DMS53 treated with DMSO at 0.1 percent for 48 hours (cell line): Measurements from ENCODE around the gene JAKMIP1.

ENCODE experiments used
- DNase-seq: peaks from one replicate; lab custom pipeline; 2025; ENCODE audit not compliant: unreplicated experiment; lab: John Stamatoyannopoulos, UW

The JAKMIP1 gene

DNA sequence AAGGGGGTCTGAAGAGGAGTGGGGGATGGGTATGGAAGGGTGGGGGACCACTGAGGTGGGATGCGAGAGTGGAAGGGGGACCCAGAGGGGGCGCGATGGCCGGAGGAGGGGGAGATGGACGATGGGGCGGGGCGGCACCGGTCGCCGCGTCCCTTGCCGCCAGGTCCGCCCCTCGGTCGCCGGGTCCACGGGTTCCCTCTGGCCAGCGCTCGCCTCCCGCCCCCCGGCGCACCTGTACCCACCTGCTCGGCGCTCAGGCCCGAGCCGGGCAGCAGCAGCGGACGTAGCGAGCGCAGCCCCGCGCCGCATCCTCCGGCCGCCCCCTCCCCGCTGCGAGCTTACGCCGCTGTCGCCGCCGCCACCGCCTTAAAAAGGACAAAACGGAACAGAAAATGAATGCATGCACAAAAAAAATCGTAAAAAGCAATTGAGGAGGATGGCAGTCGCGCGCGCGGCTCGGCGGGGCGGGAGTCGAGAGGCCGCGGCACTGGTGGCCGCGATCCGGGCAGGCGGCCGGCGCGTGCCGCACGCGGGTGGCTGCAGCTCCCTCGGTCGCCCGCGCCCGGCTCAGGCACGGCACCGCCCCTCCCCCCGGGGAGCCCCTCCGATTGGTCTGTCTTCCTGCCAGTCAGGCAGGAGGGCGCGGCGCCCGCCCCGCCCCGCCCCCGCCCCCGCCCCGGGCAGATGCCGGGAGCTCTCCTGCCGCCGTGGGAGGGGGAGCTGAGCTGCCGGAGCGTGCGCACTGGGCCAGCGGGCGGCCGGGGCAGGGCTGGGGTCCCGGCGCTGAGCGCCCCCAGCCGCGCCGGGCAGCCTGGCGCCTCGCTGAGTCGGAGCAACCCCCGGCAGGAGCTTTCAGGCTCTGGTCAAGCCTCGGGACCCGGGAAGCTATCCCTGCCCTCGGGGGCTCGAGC is at the start of gene JAKMIP1:
Gene JAKMIP1, minus strand, starts transcription at position 539 of the 911 bp plus-strand sequence. CDS start 87,699 bp downstream, outside the sequence.
- DNase-seq: peak; percentile 83

DNA sequence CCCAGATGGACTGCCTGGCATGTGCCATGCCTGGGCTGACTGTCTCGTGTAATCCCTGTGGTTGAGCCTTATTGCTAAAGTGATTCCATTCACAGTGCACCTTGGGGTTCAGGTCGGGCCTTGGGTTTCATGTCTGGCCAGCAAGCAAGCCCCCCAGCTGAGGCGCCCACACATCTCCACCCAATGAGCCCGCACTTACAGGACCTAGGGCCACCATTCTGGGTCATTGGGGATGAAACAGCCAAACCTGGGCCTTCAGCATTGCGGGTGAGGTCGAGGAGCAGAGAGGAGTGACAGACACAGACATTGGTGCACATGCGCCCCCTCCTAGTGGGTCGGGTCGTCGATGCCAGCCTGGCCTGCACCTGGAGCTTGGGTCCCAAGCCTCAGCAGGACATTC is 48.0 kb upstream of the JAKMIP1 start:
- no peak for DNase-seq

DNA sequence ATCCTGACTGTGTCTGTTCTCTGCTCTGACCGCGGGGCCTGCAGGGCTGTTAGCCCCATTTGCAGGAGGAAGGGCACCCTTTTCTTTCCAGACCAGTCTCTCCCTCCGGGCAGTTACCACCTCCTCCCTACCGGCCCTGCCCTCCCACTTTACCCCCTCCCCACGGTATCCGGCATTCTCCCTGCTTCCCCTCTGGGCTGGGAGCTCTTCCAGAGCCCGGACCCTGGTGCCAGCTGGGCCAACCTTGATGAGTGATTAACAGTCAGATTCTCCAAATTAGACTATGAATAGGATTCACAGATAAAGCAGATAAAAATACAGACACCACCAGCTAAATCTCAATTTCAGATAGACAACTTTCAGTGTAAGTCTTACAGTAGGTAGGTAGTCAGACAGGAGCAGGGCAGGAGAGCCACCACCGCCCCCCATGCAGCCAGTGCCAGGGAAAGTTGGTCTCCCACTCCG is 45.9 kb upstream of the JAKMIP1 start:
- no peak for DNase-seq

DNA sequence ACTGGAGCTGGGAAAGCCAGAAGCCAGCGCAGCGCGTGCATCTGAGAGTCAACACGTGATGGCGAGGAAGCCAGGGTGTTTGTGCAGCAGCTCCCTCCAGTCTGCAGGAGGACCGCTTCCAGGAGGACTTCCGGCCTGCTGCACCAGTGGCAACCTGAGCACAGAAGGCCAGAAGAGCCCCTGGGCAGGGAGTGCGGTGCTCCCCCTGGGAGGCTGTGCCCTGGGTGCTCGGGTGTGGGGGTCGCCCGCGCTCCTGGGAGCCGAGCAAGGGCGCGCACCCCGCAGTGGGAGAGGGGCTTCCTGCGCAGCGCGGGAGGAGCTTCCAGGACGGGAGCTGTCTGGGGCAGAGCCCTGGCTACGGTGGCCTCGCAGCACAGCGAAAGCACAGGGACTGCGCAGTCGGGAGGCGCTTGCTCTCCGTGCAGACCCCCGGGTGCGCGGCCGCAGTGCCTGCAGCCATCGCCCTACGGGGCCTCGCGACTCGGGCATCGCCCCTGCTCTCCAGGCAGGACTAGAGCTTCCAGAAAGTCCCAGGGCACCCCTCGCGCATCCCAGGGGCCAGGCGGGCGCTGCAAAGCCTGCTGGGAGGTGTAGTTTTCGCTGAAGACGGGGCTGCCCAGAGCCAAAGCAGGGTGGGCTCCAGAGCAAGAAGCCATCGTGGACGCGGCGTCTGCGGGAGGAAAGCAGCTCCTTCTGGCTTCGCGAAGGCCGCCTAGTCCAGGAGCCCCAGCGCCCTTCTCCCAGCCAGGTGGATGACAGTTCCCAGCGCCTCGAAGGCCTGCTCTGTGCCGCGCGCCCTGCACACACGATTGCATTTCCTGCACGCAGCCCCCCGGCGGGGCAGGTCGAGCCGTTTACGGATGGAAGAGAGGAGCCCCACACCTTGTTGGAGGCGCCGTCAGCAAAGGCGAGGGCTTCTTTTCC is 45.2 kb upstream of the JAKMIP1 start:
- DNase-seq: no peak

DNA sequence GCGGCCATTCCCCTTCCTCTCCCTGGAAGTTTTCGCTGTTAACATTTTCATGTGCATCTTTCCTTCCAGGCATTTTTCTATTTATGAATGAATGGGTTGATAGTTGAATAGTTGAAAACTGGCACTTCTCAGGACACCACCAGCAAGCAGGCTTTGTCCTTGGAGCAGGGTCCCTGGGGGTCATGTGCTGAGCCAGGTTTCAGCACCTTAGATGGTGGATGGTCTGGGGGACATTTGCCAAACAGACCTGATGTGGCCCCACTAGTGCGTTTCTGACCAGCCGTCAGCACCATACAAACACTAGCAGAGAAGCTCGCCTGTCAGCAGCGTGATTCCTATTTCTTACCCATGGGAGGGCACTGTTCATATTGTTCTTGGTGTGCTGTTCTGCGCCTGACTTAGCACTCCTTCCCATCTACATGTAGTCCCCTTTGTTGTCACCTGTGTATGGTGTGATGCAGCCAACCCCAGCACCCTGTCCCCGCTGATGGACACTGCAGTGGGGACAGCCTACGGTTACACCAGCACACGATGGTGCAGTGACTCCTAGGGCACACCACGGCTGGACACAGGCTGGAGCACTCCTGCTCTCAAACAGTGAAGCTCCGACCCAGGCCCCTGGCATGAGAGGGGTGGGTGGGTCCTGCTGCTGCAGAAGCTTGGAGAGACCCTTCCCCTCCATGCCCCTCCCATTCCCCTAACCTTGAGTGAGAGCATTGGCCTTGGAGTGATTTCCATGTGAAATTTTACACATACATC is 42.1 kb upstream of the JAKMIP1 start:
- DNase-seq: no peak

DNA sequence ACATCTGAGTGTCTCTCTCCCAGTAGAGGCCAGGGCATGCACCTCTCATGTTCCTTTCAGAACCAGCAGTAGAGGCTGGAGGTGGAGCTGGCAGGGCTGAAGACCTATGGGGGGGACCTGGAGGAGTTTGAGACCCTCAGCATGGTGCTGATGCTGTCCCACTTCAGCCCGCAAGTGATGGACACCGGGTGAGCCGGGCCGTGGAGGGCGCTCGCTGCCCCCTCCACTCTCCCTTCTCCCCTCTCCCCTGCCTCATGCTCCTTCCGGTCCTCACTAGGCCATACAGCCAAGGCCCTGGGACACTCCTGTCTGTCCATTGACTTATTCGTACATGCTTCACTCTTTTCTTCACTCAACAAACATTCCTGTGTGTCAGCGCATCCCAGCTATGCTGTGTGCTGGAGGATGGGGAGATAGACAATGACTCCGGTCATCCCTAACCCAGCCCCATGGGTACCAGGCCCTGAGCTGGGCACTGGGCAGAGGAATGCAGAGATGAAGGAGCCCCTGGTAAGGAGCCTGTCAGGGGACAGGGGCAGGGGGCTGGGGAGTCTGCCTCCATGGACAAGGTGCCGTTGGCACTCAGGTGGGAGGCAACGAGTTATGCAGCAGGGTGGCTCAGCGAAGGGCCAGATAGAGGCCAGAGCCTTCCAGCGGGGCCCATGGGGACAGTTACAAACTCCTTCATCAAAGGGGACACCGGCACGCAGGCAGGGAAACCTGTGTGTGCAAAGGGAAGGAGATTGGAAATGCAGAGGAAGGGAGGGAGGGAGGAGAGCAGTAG is 40.9 kb upstream of the JAKMIP1 start:
- no peak for DNase-seq

DNA sequence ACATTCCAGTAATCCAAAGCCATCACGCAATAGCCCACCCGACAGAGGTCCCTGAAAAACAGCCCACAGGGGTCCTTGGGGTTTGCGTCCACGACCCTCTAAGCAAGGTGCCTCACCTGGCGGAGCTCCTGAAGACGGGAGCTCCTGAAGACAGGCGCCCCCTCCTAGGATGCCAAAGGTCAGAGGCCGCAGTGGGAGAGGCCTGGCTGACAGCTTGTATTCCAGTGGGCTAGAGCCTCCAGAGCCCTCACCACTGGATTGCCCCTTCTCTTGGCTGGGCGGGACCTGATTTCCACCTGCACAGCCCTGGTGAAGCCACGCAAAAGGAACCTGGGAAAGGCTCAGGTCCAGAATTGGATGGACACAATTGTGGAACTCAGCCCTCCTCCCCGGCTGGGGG is 39.6 kb upstream of the JAKMIP1 start:
- DNase-seq: no peak

DNA sequence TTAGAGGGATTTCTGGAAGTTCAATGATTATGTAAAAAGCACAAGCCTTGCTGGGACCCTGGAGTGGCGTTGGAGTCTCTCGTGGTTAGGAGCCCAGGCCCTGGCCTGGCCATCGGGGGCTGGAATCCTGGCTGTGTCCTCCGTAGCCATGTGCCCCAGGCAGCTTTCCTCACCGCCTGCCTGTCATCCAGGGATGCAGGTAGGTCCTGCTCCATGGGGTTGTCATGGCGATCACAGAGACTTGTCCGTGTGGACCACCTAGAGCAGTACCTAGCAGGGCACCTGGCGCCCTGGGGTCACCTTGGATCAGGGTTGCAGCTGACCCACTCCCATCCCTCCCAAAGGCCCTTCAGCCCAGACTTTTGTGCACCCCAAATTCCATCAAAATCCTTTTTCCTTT is 39.1 kb upstream of the JAKMIP1 start:
- DNase-seq: no peak

DNA sequence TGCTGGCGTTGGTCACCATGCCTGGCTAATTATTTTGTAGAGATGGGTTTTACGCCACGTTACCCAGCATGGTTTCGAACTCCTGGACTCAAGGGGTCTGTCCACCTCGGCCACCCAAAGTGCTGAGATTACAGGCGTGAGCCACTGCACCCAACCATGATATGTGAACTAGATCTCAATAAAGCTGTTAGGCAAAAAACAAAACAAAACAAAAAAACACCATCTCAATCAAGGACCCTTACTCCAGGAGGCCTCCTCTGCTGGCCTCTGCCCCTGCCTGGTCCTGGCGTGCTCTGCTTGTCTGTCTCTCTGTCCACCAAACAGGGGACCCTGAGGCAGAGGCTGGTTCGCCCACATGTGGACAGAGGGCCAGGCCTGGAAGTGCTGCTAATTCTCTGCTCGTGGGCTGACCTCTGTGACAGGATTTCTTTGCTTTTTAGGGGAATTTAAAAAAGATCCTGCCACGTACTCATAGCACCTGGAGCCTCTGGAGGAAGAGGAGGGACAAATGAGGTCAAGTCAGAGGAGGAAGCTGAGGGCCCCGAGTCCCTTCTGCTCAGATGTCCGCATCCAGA is 36.6 kb upstream of the JAKMIP1 start:
- DNase-seq: no peak

DNA sequence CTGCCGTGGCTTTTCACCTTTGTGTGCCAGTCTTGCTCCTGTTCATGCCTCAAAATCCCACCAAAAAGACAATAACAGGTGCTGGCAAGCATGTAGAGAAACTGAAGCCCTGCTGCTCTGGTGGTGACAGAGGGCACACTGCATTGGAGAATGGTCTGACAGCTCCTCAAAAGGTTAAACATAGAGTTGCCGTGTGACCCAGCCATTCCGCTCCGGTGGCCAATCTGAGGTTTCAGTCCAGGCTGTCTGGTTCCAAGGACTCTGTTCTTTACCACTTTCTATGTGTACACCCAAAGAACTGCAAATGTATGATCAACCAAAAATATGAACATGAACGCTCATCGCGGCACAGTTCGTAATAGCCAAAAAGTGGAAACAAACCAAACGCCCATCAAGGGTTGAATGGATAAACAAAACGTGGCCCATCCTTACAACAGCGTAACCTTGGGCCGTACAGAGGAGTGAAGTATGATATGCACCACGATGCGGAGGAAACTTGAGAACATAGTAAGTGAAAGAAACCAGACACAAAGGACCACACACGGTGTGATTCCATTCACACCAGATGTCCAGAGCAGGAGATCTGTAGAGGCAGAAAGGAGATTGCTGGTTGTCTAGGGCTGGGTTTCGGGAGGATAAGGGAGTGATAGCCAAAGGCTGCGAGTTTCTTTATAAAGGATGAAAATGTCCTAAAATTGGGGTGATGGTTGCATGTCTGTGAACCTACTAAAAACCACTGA is 35.7 kb upstream of the JAKMIP1 start:
- DNase-seq: no peak

DNA sequence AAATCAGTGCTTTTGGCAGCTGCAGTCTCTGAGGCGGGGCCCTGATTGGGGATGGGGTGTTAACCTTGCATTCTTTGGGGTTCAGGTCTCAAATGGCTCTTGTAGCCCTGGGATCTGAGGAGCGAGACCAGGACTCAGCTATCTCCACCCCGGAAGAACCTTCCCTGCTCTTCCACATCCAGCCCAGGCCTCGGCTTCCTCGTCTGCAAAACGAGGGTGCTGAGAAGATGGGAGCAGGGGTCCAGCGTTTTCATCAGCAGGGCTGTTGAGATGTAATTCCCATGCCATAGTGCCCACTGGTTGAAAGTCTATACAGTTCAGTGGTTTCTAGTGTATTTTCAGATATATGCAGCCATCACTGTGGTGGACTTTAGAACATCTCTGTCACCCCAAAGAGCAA is 34.7 kb upstream of the JAKMIP1 start:
- no peak for DNase-seq

DNA sequence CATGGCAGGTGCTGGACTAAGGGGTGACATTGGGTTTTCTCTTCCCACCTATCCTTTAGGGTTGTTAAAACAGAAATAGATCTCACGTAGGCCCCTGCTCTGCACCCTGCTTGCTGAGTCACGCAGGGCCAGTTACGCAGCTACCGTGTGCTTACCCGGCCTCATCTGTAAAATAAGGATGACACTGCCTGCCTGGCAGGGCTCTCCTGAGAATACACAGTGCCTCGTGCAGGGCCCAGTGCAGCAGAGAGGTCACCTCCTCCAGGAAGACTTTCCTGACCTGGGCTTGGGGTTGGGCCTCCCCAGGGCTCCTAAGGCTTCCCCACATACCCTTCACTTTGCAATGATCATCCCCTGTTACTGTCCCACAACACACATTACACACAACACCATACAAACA is 33.6 kb upstream of the JAKMIP1 start:
- no peak for DNase-seq

DNA sequence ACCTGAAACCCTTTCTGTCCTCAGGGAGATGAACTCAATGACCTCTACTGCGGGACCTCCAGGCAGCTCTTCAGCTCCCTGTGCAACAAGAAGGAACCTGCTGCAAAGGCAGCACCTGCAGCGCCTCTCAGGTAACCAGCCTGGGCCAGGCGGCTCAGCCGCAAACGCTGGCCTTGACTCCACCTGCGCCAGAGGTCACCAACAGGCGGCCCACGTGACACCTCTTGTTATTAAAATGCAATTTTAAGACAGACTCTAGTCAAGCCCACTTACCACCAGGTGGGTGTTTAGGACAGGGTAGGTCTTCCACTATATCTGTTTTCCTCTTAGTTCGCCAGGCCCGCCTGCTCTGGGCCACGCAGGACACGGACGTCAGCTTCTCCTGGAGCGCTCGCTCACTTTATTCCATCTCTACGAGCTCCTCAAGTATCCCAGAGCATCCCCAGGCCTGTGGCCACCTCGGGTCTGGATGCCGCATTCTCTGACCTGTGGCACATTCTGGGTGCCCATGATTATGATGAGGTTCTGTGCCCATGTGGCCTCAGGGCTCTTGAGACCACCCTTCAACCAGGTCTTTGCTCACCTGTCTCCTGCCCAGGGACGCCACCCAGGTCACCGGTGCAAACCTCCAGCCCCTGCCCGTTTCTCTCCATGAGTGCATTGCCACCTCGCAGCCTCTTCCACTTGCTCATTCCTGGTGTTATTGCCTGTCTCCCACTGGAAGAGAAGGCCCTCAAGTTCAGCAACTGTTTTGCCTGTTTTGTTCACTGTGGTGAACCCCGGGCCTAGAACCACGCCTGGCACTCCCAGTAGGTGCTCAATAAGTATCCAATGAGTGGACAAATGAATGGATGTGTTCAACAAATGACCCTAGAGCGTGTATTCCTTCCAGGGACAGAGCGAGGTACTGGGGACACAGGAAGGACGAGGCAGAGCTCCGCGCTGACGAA is 32.8 kb upstream of the JAKMIP1 start:
- DNase-seq: no peak

DNA sequence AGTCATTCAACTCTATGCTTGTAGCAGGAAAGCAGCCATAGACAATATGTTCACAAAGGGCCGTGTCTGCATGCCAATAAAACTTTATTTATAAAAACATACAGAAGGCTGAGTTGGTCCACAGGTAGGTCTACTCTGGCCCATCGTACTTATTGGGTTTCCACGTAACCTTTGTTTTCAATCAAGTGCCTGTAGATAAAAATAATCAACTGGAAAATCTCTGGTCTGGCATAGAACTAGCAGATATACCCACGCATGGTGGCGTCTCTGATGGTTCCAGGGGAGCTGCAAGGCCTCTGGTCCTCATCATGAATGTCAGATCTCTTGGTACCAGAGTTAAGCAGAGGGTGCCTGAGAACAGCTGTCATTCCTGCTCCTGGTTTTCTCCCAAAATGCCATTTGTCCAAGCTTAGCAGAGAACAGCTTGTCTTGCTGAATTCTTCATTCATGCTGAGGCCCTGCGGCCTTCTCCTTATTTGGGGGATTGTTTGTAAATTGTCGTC is 31.4 kb upstream of the JAKMIP1 start:
- DNase-seq: no peak

DNA sequence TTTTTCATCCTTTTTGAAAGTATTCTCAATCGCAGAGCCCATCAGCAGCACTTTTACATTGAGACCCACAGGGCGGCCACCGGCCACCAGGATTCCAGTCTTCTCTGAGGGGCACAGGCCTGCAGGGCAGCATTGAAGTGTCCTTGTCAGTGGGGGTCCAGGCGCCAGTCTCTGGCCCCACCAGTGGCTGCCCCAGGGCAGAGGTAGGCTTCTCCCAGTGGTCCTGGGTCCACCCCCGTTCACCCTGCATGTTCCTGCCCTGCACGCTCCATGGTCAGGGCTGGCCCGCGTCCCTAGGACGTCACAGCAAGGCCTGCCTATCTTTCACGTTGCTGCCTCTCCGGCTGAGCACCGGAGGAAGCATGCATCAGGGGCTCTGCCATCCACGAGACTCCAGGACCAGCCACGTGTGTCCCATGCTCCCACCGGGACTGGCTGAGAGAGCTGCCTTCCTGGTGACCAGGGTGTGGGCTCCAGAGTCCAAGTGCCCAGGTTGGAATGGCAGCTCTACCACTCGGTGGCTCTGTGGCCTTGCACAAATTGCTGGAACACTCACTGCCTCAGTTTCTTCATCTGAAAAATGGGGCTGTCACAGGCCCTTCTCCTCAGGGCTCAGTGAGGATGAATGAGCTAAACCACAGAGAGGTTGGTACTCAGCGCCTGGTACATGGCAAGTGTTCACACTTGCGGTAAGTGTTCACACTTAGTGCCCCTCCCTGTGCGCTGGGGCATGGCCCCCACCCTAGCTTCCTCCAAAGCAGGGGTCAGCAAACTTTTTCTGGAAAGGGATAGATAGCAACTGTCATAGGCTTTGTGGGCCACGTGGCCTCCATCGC is 30.7 kb upstream of the JAKMIP1 start:
- DNase-seq: no peak

DNA sequence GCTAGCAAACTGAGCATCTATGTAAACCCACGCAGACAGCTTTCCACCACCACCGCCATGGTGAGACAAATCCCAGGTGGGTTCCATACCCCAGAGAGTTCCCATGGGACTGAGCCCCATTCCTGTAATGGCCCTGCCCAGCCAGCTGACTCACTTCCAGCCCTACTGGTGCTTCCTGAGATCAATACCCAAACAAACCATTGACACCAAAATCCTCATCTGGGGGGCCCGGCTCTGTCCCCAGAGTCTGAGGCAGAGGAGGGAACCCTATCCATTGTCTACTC is 30.1 kb upstream of the JAKMIP1 start:
- no peak for DNase-seq
